ENCODE measurements around the gene MCF2L. TPM values are rescaled to one million over a fixed set of nuclear protein-coding genes. Genes with fewer than 3 reads are reported as not detected.

Gene MCF2L
- total and polyA plus RNA-seq, 10 of the 15 experiments (the other 5 are each of a cell fraction or from before 2014, with no cell fraction given): 0.06 to 1.1 (median 0.21) TPM; not detected in 2

DNA sequence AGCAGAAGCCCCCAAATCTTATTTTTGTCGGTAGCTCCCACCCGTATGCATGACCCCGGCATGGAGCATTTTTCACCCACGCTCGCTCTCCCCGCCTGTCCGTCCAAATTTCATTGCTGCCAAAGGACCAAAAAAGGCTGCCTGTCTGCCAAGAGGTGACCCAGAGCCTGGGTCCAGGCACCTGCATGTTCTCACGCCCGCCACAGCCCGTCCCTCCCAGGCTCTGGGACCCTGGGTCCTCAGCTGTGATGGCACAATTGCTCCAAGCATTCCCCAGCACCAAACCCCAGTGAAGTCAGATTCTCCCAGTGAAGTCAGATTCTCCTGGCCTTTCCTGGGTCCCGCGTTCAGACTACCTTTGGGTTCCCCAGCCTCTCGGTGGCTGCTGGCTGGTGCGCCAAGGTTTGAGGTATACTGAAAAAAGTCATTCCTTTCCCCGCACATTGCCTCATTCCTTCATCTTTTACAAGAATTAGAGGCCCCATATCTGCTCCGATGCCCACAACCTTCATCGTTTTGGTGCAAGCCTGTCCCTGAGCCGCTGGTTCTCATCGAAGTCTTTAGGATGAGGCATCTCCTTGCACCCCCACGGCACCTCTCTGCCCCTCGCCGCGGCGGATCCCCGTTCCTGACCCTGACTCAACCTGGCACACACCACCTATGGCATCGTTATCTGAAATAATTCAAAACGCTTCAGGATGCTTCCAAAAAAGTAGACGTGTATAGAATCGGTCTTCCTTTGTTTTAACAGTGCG, 77.3 kb downstream of the MCF2L start (continued):
- TF ChIP-seq, protein P1, sequence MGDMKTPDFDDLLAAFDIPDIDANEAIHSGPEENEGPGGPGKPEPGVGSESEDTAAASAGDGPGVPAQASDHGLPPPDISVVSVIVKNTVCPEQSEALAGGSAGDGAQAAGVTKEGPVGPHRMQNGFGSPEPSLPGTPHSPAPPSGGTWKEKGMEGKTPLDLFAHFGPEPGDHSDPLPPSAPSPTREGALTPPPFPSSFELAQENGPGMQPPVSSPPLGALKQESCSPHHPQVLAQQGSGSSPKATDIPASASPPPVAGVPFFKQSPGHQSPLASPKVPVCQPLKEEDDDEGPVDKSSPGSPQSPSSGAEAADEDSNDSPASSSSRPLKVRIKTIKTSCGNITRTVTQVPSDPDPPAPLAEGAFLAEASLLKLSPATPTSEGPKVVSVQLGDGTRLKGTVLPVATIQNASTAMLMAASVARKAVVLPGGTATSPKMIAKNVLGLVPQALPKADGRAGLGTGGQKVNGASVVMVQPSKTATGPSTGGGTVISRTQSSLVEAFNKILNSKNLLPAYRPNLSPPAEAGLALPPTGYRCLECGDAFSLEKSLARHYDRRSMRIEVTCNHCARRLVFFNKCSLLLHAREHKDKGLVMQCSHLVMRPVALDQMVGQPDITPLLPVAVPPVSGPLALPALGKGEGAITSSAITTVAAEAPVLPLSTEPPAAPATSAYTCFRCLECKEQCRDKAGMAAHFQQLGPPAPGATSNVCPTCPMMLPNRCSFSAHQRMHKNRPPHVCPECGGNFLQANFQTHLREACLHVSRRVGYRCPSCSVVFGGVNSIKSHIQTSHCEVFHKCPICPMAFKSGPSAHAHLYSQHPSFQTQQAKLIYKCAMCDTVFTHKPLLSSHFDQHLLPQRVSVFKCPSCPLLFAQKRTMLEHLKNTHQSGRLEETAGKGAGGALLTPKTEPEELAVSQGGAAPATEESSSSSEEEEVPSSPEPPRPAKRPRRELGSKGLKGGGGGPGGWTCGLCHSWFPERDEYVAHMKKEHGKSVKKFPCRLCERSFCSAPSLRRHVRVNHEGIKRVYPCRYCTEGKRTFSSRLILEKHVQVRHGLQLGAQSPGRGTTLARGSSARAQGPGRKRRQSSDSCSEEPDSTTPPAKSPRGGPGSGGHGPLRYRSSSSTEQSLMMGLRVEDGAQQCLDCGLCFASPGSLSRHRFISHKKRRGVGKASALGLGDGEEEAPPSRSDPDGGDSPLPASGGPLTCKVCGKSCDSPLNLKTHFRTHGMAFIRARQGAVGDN (IDR thresholded peaks at IDR 0.05): no peak
- TF ChIP-seq, protein P2, sequence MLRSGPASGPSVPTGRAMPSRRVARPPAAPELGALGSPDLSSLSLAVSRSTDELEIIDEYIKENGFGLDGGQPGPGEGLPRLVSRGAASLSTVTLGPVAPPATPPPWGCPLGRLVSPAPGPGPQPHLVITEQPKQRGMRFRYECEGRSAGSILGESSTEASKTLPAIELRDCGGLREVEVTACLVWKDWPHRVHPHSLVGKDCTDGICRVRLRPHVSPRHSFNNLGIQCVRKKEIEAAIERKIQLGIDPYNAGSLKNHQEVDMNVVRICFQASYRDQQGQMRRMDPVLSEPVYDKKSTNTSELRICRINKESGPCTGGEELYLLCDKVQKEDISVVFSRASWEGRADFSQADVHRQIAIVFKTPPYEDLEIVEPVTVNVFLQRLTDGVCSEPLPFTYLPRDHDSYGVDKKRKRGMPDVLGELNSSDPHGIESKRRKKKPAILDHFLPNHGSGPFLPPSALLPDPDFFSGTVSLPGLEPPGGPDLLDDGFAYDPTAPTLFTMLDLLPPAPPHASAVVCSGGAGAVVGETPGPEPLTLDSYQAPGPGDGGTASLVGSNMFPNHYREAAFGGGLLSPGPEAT (IDR thresholded peaks at IDR 0.05; ENCODE audit: low read depth): no peak

DNA sequence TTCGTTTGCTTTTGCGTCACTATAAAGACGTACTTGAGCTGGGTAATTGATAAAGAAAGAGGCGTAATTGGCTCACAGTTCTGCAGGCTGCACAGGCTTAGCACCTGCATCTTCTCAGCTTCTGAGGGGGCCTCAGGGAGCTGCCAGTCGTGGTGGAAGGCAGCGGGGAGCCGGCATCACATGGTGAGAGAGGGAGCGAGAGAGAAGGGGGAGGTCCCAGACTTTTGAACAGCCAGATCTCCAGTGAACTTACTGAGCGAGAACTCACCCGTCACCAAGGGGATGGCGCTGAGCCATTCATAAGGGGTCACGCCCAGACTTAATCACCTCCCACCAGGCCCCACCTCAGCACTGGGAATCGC, 77.8 kb downstream of the MCF2L start:
- CTCF ChIA-PET: no interaction called here
- BruUV-seq (replicated peaks): no TSS peak
- intact Hi-C loops (cut with micrococcal nuclease; ENCODE audit: unreplicated experiment): no loop called here

More for the DNA sequence above, 77.8 kb downstream of the MCF2L start:
- no peak for DNase-seq (ENCODE audit: low read depth, low spot score)
- Histone ChIP-seq H3K4me2 (ENCODE audit: control insufficient read depth, insufficient read depth) (no peak overlapping the region), H3K79me2 (ENCODE audit: control insufficient read depth, insufficient read depth, low read length) (no peaks in the 10 kb centered on the region), H3K4me1 (ENCODE audit: control insufficient read depth, insufficient read depth, low read length) (no peaks in the 10 kb centered on the region), H3K27me3 (replicated peaks in 1 of 2; ENCODE audit: control insufficient read depth in 2 of 2, insufficient read depth in 2 of 2, low read length in 1 of 2) (no peaks in the 10 kb centered on the region), H2AFZ (ENCODE audit: control insufficient read depth, low read depth, low read length) (no peak overlapping the region), H3K36me3 (ENCODE audit: control insufficient read depth in 2 of 2, insufficient read depth in 2 of 2, low read length in 1 of 2) (no peaks in the 10 kb centered on the region), H3K4me3 (no peak overlapping the region), H3K9ac (ENCODE audit: control insufficient read depth, insufficient read depth, low read length) (no peak overlapping the region), H3K9me3 (replicated peaks; ENCODE audit: control insufficient read depth, insufficient read depth, low read length) (no peaks in the 10 kb centered on the region), H3K27ac (ENCODE audit: control insufficient read depth, insufficient read depth) (no peak overlapping the region), H4K20me1 (ENCODE audit: control insufficient read depth, insufficient read depth) (no peaks in the 10 kb centered on the region)
- POLR2A ChIA-PET: no interaction called here
- TF ChIP-seq ZNF274 (IDR thresholded peaks at IDR 0.05; ENCODE audit: insufficient read depth, insufficient read length): no peak
- no peak for TF ChIP-seq ZNF207 (IDR thresholded peaks at IDR 0.05; ENCODE audit: borderline replicate concordance)
- SMC1A ChIA-PET (ENCODE audit: uncharacterized antibody, unreplicated experiment): no interaction called here
- ATAC-seq: no peak
- WGBS (ENCODE audit: insufficient coverage, insufficient replicate concordance, low lambda C conversion rate, missing lambda C conversion rate): 53% methylated on average over 13 of the region's 13 CpGs
- in situ Hi-C loops (cut with MboI): no loop called here
- no peak for FAIRE-seq
- RAD21 ChIA-PET (ENCODE audit: unreplicated experiment): no interaction called here
